SK-N-SH (cell line): ENCODE measurements around the gene CMBL. TPM values are rescaled to one million over a fixed set of nuclear protein-coding genes. Genes with fewer than 3 reads are reported as not detected.

Experiments used
- CTCF ChIA-PET: fragments of 300-600, 350-600 bp; formaldehyde crosslinking; extraction: SDS; loops from one replicate; lab custom pipeline; 2021; lab: Yijun Ruan, JAX
- POLR2A ChIA-PET: fragments of 350-600 bp; sonication (Branson Sonifier 250); formaldehyde crosslinking; extraction: SDS; loops from one replicate; lab custom pipeline; 2020; ENCODE audit warnings: antibody characterized with exemption, inconsistent platforms; lab: Yijun Ruan, JAX
- DNase-seq: peaks from one replicate; pipeline ENCODE4 v3.0.0; 2012
- H2AFZ ChIP-seq: fragments of 200-600 bp; sonication (generic); 2 replicates; pipeline ENCODE4 v1.8.1; 2016; ENCODE audit warnings: antibody characterized with exemption, mild to moderate bottlenecking, low read depth
- H3F3A ChIP-seq: fragments of 200-600 bp; sonication (generic); replicated peaks from 2 replicates; pipeline ENCODE3; 2016; ENCODE audit warnings: antibody characterized with exemption, mild to moderate bottlenecking; ENCODE audit not compliant: insufficient read depth
- H3K27ac ChIP-seq, 2 experiments: fragments of 200-500 bp in 1 of 2; fragments of 200-600 bp in 1 of 2; sonication (Bioruptor generic) in 1 of 2; sonication (generic), shearing (Covaris generic) in 1 of 2; 2 replicates each; pipeline versions ENCODE4 v1.5.1 to v1.6.1; 2014 to 2016; ENCODE audit warnings: low read depth in 2 of 2, inconsistent platforms in 1 of 2, low read length in 1 of 2, mild to moderate bottlenecking in 1 of 2, mixed read lengths in 1 of 2
- H3K27me3 ChIP-seq: fragments of 200-600 bp; sonication (generic), shearing (Covaris generic); 2 replicates; pipeline ENCODE4 v1.6.1; 2016; ENCODE audit warnings: mixed run types; ENCODE audit not compliant: insufficient read depth
- H3K36me3 ChIP-seq, 2 experiments: fragments of 200-500 bp in 1 of 2; fragments of 200-600 bp in 1 of 2; sonication (Bioruptor generic) in 1 of 2; sonication (generic) in 1 of 2; replicated peaks in 1 of 2; 2 replicates each; pipeline versions ENCODE3 to v1.5.1; 2014 to 2016; ENCODE audit warnings: low read length in 1 of 2, mild to moderate bottlenecking in 1 of 2; ENCODE audit not compliant: insufficient read depth in 2 of 2, control insufficient read depth in 1 of 2
- H3K4me1 ChIP-seq, 2 experiments: fragments of 200-500 bp in 1 of 2; fragments of 200-600 bp in 1 of 2; sonication (Bioruptor generic) in 1 of 2; sonication (generic), shearing (Covaris generic) in 1 of 2; 2 replicates each; pipeline versions ENCODE4 v1.5.1 to v1.6.1; 2014 to 2016; ENCODE audit warnings: low read depth in 1 of 2, low read length in 1 of 2, mixed run types in 1 of 2; ENCODE audit not compliant: insufficient read depth in 2 of 2, control insufficient read depth in 1 of 2
- H3K4me2 ChIP-seq: fragments of 200-600 bp; sonication (generic), shearing (Covaris generic); 2 replicates; pipeline ENCODE4 v1.6.1; 2017; ENCODE audit warnings: mixed run types
- H3K4me3 ChIP-seq, 2 experiments: fragments of 200-500 bp in 1 of 2; fragments of 200-600 bp in 1 of 2; sonication (Bioruptor generic) in 1 of 2; sonication (generic), shearing (Covaris generic) in 1 of 2; 2 replicates each; pipeline versions ENCODE4 v1.5.1 to v1.8.1; 2014 to 2016; ENCODE audit warnings: low read depth in 2 of 2, inconsistent platforms in 1 of 2, low read length in 1 of 2, mild to moderate bottlenecking in 1 of 2, mixed read lengths in 1 of 2, moderate library complexity in 1 of 2
- H3K79me2 ChIP-seq: fragments of 200-600 bp; sonication (generic); 2 replicates; pipeline ENCODE4 v1.8.1; 2017; ENCODE audit warnings: mild to moderate bottlenecking; ENCODE audit not compliant: insufficient read depth
- H3K9ac ChIP-seq: fragments of 200-600 bp; sonication (generic); 2 replicates; pipeline ENCODE4 v1.6.1; 2017; ENCODE audit warnings: mixed run types
- H3K9me2 ChIP-seq: fragments of 200-600 bp; sonication (generic); 2 replicates; pipeline ENCODE4 v1.6.1; 2017; ENCODE audit warnings: mixed run types
- H3K9me3 ChIP-seq: fragments of 200-600 bp; sonication (generic); 2 replicates; pipeline ENCODE4 v1.6.1; 2017; ENCODE audit warnings: mixed run types, mild to moderate bottlenecking, moderate library complexity
- H4K20me1 ChIP-seq: fragments of 200-600 bp; sonication (generic); 2 replicates; pipeline ENCODE4 v1.6.1; 2017; ENCODE audit warnings: mild to moderate bottlenecking, mixed run types; ENCODE audit not compliant: insufficient read depth
- ELF1 ChIP-seq: IDR thresholded peaks from 2 replicates; pipeline ENCODE4 v1.4.0; 2012
- FOSL2 ChIP-seq: IDR thresholded peaks from 2 replicates; pipeline ENCODE4 v1.4.0; 2012; ENCODE audit warnings: low read depth, mild to moderate bottlenecking, moderate library complexity, borderline replicate concordance
- GATA2 ChIP-seq: sonication (generic); formaldehyde crosslinking; IDR thresholded peaks from 2 replicates; pipeline ENCODE4 v1.5.0; 2020; ENCODE audit warnings: mild to moderate bottlenecking, missing genetic modification reagents
- NRF1 ChIP-seq: IDR thresholded peaks from 2 replicates; pipeline ENCODE4 v1.6.1; 2012; ENCODE audit warnings: low read depth, mild to moderate bottlenecking, low read length
- RAD21 ChIP-seq: IDR thresholded peaks from 2 replicates; pipeline ENCODE4 v1.6.1; 2012; ENCODE audit warnings: mild to moderate bottlenecking, low read length
- RFX5 ChIP-seq: IDR thresholded peaks from 2 replicates; pipeline ENCODE4 v1.6.1; 2012; ENCODE audit warnings: mild to moderate bottlenecking, improper control_type of control experiment, low read length
- TAF1 ChIP-seq: IDR thresholded peaks from 2 replicates; pipeline ENCODE4 v1.6.1; 2012; ENCODE audit warnings: low read depth, mild to moderate bottlenecking, low read length, moderate library complexity, borderline replicate concordance
- YY1 ChIP-seq: IDR thresholded peaks from 2 replicates; pipeline ENCODE4 v1.4.0; 2012; ENCODE audit warnings: low read depth, mild to moderate bottlenecking
- WGBS: methylation state at CpG from one replicate; pipeline ENCODE4 v1.1.6; 2017; ENCODE audit warnings: low lambda C conversion rate; 5-methylcytosine and 5-hydroxymethylcytosine counted together
- polyA plus RNA-seq, 3 experiments: library from polyadenylated mRNA; depleted of rRNA; stranded (reverse); fragments of >200 nt; gene quantifications; 2 replicates each; pipeline ENCODE4 v1.2.3, GENCODE V29; 2012
- TF ChIP-seq, protein P1 (sequence below): IDR thresholded peaks from 2 replicates; pipeline ENCODE4 v1.4.0; 2012; ENCODE audit warnings: low read depth, borderline replicate concordance
- TF ChIP-seq, protein P2 (sequence below): fragments of 150-350 bp; IDR thresholded peaks from 2 replicates; pipeline ENCODE4 v1.6.1; 2016; ENCODE audit warnings: mild to moderate bottlenecking, low read depth, low read length
- TF ChIP-seq, protein P3 (sequence below): IDR thresholded peaks from 2 replicates; pipeline ENCODE4 v1.4.0; 2012; ENCODE audit warnings: low read depth, borderline replicate concordance
- TF ChIP-seq, protein P4 (sequence below): fragments of 200-600 bp; sonication (generic); IDR thresholded peaks from 2 replicates; pipeline ENCODE4 v1.6.1; 2017; ENCODE audit warnings: antibody characterized with exemption, mild to moderate bottlenecking, moderate library complexity

CMBL gene
- polyA plus RNA-seq, 1 of the 3 experiments (the other 2 are of a cell fraction), result 61.0 TPM

DNA sequence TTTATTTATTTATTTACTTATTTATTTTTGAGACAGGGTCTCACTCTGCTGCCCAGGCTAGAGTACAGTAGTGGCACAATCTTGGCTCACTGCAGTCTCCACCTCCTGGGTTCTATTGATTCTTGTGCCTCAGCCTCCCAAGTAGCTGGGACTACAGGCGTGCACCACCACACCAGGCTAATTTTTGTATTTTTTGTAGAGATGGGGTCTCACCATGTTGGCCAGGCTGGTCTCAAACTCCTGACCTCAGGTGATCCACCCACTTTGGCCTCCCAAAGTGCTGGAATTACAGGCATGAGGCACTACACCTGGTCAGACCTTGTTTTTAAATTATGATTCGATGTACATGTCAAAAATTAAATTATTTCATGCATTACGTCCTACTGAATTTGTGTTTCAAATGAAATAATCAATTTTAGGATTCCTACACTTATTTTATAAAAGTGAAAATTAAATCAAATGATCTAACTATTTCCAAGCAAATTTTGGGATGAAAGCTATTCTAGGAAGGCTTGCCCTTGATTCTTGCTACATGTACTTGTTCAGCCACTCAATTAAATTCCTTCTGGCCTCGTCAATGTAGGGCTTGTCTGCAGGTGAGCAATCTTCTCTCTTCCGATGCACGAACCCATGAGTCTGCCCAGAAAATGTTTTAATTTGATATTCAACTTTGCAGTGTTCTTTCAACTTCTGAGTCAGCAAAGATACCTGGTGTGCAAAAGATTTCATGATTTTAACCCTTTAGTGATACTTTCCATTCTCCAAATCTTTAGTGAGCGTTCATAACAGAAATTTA, 27.6 kb downstream of the CMBL start (continued):
- TF ChIP-seq, protein P1, sequence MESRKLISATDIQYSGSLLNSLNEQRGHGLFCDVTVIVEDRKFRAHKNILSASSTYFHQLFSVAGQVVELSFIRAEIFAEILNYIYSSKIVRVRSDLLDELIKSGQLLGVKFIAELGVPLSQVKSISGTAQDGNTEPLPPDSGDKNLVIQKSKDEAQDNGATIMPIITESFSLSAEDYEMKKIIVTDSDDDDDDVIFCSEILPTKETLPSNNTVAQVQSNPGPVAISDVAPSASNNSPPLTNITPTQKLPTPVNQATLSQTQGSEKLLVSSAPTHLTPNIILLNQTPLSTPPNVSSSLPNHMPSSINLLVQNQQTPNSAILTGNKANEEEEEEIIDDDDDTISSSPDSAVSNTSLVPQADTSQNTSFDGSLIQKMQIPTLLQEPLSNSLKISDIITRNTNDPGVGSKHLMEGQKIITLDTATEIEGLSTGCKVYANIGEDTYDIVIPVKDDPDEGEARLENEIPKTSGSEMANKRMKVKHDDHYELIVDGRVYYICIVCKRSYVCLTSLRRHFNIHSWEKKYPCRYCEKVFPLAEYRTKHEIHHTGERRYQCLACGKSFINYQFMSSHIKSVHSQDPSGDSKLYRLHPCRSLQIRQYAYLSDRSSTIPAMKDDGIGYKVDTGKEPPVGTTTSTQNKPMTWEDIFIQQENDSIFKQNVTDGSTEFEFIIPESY, result no peak
- TF ChIP-seq, protein P2, sequence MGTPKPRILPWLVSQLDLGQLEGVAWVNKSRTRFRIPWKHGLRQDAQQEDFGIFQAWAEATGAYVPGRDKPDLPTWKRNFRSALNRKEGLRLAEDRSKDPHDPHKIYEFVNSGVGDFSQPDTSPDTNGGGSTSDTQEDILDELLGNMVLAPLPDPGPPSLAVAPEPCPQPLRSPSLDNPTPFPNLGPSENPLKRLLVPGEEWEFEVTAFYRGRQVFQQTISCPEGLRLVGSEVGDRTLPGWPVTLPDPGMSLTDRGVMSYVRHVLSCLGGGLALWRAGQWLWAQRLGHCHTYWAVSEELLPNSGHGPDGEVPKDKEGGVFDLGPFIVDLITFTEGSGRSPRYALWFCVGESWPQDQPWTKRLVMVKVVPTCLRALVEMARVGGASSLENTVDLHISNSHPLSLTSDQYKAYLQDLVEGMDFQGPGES, result no peak
- TF ChIP-seq TAF1 (no peak), ELF1 (no peak), RFX5 (no peak)
- TF ChIP-seq, all 33 proteins: peak for 0

DNA sequence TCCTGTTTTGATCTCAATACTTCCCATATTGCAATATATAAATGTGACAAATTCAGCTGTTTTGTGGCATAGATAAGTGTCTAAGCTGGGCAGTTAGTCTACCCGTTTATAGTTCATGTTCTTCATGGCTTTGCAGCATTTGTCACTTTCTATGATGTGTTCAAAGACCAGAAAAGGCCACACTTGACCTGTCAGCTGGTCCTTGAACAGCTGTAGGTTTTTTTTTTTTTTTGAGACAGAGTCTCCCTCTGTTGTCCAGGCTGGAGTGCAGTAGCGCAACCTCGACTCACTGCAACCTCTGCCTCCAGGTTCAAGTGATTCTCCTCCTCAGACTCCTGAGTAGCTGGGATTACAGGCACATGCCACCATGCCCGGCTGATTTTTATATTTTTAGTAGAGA, 28.4 kb downstream of the CMBL start:
- Histone ChIP-seq H3K4me3 (no peak overlapping the region), H3K9ac (no peak overlapping the region), H3K4me1 (no peaks in the 10 kb centered on the region), H3K27ac (no peak overlapping the region), H3K79me2 (no peaks in the 10 kb centered on the region), H2AFZ (no peak overlapping the region), H3K27me3 (no peaks in the 10 kb centered on the region), H3K36me3 (peaks cover 0 to 4% of the 10 kb centered on the region in 2 experiments), H3F3A (no peaks in the 10 kb centered on the region), H3K9me2 (no peaks in the 10 kb centered on the region), H3K9me3 (no peaks in the 10 kb centered on the region), H4K20me1 (no peaks in the 10 kb centered on the region), H3K4me2 (no peak overlapping the region)
- DNase-seq, result no peak
- ChIA-PET CTCF (interaction anchor here (0.6 to 2.4 kb wide), 3 partner anchors 10 to 78 kb away, joined by 3 to 5 read pairs (median 4); no protein-coding TSS in a partner anchor), POLR2A (interaction anchor here (1.5 kb wide), 1 partner anchor 29 kb away, joined by 3 read pairs; the partner anchor contains the start of genes ATPSCKMT and CCT5)
- WGBS, result 99% methylated on average over 4 of the region's 4 CpGs
- TF ChIP-seq ELF1 (no peak), FOSL2 (no peak), RAD21 (no peak), GATA2 (CRISPR knock-in tag) (no peak), YY1 (no peak), NRF1 (no peak)
- TF ChIP-seq, protein P3, sequence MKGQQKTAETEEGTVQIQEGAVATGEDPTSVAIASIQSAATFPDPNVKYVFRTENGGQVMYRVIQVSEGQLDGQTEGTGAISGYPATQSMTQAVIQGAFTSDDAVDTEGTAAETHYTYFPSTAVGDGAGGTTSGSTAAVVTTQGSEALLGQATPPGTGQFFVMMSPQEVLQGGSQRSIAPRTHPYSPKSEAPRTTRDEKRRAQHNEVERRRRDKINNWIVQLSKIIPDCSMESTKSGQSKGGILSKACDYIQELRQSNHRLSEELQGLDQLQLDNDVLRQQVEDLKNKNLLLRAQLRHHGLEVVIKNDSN, result no peak
- TF ChIP-seq, protein P4, sequence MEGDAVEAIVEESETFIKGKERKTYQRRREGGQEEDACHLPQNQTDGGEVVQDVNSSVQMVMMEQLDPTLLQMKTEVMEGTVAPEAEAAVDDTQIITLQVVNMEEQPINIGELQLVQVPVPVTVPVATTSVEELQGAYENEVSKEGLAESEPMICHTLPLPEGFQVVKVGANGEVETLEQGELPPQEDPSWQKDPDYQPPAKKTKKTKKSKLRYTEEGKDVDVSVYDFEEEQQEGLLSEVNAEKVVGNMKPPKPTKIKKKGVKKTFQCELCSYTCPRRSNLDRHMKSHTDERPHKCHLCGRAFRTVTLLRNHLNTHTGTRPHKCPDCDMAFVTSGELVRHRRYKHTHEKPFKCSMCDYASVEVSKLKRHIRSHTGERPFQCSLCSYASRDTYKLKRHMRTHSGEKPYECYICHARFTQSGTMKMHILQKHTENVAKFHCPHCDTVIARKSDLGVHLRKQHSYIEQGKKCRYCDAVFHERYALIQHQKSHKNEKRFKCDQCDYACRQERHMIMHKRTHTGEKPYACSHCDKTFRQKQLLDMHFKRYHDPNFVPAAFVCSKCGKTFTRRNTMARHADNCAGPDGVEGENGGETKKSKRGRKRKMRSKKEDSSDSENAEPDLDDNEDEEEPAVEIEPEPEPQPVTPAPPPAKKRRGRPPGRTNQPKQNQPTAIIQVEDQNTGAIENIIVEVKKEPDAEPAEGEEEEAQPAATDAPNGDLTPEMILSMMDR, result no peak
